GM18508 (cell line): ENCODE data around the gene ARL14.
A peak's percentile ranks its signal among the peaks of the same experiment; 100 is the strongest.

Experiments
- ATAC-seq: cut with Tn5 transposase; IDR thresholded peaks from one replicate; pipeline ENCODE4 v1.9.1; 2021; ENCODE audit warnings: moderate number of reproducible peaks; ENCODE audit not compliant: insufficient read depth, unreplicated experiment

Gene ARL14

DNA sequence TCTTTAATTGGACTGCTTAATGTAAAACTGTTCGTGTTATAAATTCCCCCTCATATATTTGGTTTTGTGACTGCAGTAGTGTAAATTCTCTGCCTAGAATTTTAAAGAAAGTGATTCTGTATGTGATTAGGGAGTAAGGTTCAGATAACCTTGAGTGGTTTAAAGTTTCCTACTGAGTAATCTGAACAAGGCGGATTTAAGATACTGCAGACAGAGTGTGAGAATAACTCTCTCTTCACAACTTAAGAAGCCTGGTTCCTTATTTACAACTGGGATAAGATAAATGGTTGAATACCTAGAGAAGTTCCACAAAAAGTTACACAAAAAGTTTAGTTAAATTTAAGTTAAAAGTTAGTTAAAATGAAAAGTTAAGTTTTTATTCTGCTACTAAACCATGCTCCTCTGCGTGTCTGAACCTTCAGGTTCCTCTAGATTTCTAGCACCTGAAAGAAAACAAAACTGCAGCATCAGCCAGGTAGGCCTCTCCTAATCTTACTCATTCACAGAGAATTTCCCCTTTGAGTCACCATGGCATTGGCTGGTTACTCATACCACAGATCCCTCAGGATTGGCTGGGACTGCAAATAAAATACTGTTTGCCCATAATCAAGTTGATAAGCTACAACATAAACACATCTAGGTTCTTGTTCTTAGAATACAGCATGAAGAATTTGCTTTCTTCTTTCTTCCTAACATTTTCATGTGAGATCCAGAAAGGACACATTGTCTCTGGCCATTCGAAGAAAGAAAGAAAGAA lies at the start of gene ARL14:
Gene ARL14 (plus strand): TSS at position 614 of the 757 bp plus-strand sequence. CDS start 187 bp downstream, outside the sequence.
- ATAC-seq: peak; percentile 65

DNA sequence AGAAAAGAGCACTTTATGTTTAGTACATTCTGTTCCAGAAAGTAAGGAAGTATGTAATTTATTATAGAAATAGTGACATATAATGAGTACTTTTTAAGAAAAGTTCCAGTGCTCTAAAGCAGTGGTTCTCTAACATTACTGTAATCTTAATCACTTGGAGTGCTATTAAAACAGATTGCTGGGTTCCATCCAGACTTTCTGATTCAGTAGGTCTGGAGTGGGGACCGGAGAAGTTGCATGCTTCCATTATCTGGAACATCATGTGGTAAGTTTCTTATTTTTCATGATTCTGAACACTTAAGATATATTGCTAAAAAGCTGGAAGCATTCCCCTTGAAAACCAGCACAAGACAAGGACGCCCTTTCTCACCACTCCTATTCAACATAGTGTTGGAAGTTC lies 47.5 kb upstream of the ARL14 start:
- ATAC-seq: no peak

DNA sequence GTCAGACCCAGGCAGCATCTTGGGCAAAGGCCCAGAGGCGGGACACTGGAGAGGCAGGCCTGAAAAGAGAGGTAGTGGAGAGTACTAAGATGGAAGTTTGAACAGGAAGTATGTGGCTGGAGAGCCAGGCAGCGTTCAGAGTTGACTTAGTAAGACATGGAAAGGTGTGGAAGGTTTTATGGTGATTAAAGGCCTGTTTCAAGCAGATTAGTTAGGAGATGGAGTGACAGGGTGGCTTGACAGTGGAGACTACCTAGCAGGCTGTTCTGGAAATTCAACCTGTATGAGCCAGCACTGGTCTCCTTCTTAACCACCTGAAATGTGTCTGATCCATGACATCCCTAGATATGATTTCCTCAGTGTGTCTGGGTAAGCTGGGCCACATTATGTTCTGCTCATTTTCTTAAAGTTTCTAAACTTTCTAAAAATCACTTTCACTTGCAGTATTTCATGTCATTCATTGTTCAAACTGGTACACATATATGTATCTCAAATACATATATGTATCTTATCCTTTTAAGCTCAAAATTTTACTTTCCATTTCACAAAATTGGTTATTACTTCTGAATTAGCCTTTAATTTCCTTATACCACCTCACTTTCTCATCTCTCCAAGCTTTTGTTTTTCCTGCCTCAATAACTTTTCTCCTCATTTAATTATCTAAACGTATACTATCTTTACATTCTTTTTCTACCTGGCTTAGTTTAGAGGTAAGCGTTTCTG lies 43.4 kb upstream of the ARL14 start:
- ATAC-seq: no peak

DNA sequence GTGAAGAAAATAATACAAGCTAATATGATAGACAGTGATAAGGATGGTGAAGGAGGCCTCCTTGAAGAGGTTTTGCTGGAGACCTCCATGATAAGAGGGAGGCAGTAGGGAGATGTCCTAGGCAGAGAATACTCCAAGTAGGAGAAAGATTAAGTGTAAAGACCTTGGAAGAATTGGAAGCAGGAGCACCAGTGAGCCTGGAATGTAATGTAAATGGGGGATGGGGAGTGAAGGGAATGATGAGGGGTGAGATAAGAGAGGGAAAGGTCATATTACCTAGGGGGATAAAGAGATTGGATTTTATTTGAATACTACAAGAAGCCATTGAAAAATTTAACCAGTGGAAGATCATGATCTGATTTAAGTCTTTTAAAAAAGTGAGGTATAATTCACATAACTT lies 41.7 kb upstream of the ARL14 start:
- ATAC-seq: no peak

DNA sequence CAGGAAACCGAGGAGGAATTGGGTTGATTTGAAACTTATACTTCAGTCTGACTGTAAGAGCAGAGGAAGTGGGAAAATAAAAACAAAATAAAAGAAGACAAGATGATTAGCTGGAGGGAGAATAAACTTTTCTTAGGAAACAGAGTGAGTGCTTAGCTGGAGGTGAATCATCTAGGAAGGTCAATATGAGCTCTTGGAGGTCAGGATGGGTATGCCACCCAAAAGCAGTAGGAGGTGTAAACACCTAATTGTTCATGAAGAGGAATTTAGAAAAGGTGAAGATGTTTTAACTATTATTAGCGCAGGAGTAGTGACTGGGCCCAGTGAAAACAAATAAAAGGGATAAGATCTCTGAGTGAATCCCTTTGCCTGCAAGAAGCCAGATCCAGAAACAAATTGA lies 39.9 kb upstream of the ARL14 start:
- ATAC-seq: no peak

DNA sequence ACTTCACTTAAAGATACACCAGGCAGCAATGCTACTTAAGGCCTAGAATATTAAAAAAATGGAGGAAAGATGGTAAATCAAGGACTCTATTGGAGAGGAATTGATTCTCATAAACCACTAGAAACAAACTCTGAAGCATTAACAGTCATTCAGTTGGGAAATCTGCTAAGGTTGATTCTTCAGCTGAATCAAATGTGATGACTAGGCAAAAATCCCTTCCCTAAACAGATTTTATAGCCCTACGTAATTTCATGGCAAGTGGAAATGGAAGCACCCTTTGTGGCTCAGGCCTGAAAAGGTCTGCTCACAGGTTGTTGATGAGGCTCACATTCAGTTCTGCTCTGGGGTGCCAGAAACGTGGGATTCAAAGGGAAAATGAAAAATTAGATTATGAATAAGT lies 38.8 kb upstream of the ARL14 start:
- no peak for ATAC-seq

DNA sequence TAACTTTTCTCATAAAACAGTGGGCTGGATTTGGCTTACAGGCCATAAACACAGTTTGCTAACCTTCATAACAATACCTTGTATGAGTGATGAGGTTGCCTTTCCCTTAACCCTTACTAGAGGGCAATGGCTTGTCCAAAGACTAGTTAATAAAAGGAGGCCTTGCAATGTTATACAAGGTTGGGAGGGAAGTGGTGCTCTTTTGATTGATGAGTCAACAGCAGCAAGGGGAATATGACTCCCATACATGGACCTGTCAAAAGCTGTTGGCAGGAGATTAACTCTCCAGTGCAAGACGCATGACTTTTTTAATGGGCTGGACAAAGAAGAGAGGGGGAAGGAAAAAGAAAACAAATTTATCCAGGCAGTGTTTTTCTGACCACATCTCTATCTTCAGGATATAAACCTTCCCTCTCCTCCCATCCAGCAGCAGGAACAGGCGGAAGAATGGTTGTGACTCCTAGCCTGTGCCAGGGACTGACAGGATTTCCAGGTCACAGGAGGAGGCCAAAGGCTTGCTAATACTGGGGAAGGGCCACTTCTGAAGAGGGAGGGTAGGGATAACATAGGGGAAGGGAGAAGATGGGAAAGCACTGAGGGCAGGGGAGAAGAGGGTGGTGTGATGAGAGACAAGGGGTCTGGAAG lies 35.2 kb upstream of the ARL14 start:
- no peak for ATAC-seq

DNA sequence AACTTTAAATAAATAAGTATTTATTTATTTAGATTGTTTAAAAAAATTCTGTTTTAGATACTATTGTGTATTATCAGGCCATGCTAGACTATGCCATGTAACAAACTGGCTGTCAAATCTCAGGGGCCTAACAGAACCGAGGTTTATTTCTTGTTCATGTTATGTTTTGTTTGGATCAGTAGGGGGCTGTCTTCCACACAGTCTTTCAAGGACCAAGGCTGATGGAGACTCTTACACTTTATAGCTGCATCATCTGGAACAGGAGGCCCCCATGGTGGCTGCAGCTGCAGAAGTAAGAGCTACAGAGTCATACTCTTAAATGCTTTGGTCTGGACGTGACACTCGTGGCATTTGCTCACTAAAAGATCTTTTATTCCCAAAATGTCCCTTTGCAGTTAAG lies 33.0 kb upstream of the ARL14 start:
- ATAC-seq: no peak

DNA sequence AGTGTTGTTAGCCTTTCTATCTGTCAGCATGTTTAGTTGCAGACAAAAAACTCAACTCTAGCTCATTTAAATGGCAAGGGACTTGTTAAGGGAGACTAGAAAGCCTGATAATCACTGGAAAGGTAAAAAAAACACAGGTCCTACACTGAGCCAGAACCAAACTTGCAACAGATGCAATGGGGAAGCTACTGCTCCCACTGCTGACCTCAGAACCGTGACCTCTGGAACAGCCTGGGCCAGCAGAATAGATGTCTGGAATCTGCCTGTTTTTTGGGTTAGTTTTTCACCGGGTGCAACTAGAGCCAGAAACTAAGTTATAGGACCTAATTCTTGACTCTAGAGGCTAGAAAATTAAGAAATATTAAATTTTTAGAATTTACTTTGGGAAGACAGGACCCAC lies 32.5 kb upstream of the ARL14 start:
- no peak for ATAC-seq

DNA sequence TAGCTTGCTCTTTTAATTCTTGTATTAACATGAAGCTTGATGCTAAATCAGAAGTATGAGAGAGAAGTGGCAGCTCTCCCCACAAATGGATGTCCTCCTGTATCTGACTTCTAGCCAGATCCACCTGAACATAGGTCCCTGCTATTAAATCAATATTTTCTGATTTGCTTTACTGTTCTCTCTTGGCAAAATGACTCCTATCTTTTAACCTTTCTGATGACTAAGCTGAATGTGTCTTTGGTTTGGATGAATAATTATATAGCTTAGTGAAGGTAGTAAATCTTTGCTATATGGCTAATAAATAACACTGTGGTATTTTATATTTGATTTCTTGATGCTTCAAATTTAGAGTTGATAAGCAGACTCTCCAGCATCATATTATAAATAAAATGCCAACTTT lies 28.3 kb upstream of the ARL14 start:
- ATAC-seq: no peak

DNA sequence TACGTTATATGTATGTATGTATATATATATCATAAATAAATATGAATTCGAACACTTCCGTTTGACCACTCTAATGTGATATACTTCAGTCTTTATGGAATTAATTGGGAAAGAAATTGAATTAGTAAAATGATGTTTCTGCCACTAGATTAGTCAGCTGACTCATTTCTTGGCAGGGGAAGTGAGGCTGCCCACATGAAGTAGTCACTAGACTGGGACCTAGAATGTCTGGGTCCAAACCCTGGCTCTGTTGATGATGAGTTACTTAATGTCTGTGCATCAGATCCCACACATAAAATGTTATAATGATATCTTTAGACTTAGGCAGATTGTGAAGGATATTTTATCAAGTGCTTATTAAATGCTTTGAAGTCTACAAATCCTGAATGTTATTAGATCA lies 27.4 kb upstream of the ARL14 start:
- no peak for ATAC-seq

DNA sequence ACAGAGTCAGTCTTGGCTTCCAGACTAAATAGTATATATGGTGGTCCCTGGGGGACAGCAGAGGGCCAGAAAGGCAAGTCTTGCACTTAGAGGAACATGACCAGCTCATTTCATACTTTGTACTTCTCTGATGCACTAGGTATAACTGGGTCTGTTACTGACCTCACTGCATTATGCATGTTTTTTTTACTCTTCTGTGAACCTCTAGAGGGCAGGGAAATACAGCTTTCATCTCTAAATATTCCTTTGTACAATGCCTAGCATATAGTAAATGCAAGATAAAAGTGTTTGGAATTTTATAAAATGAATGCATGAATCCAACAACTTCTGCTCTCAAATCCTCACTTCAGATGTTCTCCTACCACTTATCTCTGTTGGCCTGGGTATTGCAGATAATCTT lies 23.4 kb upstream of the ARL14 start:
- ATAC-seq: no peak

DNA sequence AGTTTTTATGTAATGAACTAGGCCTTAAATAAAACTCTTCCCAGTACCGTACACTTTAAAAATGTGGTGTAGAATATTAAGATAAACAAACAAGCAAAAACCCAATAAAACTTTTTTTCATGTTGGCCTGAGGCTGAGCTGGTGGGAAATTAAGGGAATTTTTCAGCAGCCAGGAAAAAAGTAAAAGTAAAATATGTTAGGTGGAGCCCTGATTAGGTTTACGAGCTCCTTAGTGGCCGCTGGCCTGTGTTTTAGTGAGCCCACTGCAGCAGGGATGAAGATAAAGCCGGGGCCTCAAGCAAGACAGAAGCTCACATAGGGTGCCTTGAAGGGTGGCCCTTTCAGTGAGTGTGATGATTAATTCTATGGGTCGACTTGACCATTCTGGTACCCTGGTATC lies 16.1 kb upstream of the ARL14 start:
- ATAC-seq: no peak

DNA sequence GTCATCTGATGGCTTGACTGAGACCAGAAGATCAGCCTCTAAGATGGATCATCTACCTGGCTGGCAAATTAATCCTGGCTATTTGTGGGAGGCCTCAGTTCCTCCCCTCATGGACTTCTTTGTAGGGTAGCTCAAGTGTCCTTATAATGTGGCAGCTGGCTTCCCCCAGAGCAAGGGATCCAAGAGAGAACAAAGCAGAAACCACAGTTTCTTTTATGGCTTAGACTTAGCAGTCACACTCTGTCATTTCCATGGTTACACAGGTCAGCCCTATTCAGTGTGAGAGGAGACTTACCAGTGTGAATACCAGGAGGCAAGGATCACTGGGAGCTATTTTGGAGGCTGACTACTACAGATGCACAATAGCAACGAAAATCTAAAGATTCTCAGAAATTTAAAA lies 15.3 kb upstream of the ARL14 start:
- no peak for ATAC-seq

DNA sequence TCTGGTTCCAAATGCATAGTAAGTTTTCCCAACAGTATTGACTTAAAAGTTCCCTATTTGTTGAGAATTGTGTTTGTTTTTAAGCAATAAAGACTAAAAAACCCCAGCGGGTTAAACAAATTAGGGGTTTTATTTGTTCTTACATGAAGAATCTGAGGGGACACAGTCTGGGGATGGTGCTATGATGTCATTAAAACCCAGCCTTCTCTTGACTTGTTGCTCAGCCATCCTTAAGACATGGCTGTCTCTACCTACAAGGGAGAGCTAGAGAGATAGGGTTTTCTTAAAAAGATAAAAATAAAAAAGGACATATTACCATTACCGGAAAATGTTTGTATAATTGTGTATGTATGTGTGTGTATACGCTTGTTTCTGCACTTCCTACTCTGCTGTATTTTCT lies 11.7 kb upstream of the ARL14 start:
- no peak for ATAC-seq

DNA sequence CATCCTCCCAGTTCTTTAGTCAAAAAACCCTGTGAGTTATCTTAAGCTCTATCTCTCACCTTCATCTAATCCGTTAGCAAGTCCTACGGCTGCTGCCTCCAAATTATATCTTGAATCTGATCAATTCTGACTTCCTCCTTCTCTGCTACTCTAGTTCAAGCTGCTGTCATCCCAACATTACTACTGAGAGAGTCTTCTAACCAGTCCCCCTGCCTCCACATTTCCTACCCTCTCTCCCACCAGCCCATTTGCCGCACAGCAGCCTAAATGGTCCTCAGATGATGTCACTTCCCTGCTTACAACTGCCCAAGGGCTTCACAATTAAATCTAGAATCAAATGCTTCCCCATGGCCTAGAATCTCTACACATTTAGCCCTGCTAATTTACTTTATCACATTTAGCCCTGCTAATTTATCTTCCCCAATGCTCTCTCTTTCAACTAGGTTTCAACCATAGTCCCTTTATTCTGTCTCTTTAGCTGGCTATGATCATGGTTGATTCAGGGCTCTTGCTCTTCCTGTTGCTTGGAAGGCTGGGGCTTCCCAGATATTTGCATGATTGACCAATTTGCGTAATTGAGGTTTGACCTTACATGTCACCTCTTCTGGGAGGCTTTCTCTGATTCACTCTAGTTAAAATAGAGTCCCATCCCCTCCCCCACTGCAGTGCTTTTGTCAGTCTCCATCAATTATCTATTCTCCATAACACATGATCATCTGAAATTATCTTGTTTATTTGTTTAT lies 11.0 kb upstream of the ARL14 start:
- peak; percentile 94 for ATAC-seq

DNA sequence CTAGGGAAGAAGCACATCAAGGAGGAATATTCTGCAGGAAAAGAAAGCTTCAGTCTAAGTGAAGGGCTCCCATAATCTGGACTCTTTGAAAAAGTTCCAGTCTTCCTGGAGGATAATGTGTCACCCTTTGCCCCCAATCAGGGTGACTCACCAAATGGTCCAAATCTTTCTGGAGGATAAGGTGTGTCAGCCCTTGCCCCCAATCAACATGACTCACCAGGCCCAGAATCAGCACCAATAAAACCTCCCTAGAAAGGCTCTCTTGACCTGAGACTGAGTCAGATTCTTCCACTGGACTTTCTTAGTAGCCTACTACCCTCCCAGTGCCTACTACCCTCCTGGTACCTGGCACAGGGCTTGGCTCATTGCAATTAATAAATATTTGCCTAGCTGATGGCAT lies 9.5 kb upstream of the ARL14 start:
- no peak for ATAC-seq

DNA sequence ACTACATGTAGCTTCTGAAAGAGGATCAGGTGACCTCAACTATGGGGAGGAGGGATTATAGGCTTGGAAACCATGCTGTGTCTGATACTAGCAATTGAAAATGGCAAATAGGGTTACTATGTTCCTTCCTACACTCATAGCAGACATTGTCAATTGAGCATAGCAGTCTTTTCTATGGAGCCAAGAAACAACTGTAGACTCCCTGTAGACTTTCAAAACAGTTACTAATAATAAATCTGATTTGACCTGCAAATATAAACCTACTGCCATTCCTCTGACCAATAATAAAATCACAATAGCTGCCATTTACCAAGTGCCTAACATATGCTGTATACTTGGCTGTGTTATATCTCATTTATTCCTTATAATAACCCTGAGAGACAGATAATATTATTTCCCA lies 8.5 kb upstream of the ARL14 start:
- ATAC-seq: no peak

DNA sequence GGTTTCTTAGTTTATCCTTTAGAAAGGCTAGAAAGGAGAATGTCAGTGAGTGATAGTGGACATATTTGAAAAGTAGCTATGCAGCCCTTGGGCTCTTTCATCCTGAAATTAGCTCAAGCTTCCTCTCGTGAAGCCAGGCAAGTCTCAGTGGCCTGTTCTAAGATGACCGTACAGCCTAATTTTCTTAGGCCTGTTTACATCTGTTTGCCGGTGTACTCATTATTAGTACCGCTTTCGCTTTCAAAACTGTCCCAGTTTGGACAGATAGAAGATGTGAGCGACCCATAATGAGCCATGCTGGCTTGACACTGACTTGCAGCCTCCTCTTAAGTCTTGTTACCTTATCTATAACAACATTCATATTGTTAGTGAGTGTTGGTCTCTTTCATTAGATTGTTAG lies 5.7 kb upstream of the ARL14 start:
- ATAC-seq: peak; percentile 76

DNA sequence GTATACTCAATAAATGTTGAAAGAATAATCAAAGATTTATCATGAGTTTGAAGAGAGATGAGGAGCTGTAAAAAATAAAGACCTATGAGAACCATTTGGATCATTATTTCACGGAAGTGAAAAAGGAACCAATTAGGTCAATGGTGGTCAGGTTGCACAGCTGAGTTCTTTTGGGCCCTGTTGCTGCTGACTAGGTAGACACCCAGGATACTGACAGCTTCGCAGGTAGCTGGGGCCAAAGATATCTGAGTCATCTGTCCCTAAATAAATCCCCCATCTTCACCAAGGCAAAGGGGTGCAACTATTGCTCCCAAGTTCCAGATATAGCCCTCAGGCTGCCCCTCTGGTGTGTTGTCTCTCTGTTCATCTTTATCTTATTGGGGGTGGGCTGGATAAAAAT lies 5.0 kb upstream of the ARL14 start:
- no peak for ATAC-seq

DNA sequence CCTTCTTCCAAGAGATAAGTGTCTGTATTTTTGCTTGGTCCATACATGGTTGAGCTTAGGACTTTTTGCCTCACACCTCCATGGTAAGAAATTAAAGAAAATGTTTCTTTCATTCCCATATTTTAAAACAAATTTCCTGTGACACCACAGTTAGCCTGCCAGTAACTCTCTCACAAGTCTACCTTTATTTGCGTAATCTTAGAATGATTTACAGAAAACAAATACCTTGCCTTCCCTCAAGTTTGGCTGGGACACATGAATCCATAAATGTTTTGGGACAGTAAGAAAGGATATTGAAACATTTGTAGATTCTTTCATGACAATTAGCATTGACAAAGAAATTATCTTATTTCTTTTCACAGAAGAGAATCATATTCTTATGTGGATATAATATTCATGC lies 3.8 kb upstream of the ARL14 start:
- ATAC-seq: no peak
